Lower leg skin (tissue), 3 donors: ENCODE measurements around the gene SKA2.

ENCODE experiments used
- CTCF ChIP-seq, 3 donors: fragments of 450-650 bp; IDR thresholded peaks; one replicate each; pipeline ENCODE4 v1.5.1; 2016; ENCODE audit warnings: antibody characterized with exemption in 3 of 3, mild to moderate bottlenecking in 3 of 3, moderate library complexity in 2 of 3
- POLR2A ChIP-seq, 2 donors: fragments of 450-650 bp; IDR thresholded peaks; one replicate each; pipeline ENCODE4 v1.6.1; 2016 to 2017; ENCODE audit warnings: antibody characterized with exemption in 2 of 2, mild to moderate bottlenecking in 1 of 2, moderate library complexity in 1 of 2

- TF ChIP-seq CTCF (IDR thresholded peaks at IDR 0.05): no peak
- no peak for TF ChIP-seq POLR2A (IDR thresholded peaks at IDR 0.05)
Observed at GRCh38 chr17:59062509-59062908, 92.5 kb downstream of the SKA2 start.
